Thyroid gland (tissue), 4 donors: ENCODE data around the gene GPC5. TPM values are rescaled to one million over a fixed set of nuclear protein-coding genes. Genes with fewer than 3 reads are reported as not detected.
"Not testable (repeated sequence)": the region's sequence is repeated elsewhere in the genome, so short reads cannot be mapped to it uniquely, and the experiment has no call there.

Source experiments
- DNase-seq, 2 donors: peaks; one replicate each; pipeline ENCODE4 v3.0.0-alpha.2; 2019
- H3K27ac ChIP-seq, 3 donors: fragments of 200-600 bp; sonication (generic); 1 replicate in 2 of 3; 2 replicates in 1 of 3; pipeline ENCODE4 v1.5.1; 2016 to 2019; ENCODE audit warnings: mild to moderate bottlenecking in 1 of 3, moderate library complexity in 1 of 3
- H3K27me3 ChIP-seq: fragments of 200-600 bp; sonication (generic); one replicate; pipeline ENCODE4 v1.5.1; 2019
- H3K36me3 ChIP-seq, 2 donors: fragments of 200-600 bp; sonication (generic); one replicate each; pipeline ENCODE4 v1.5.1; 2016 to 2019
- H3K4me1 ChIP-seq, 2 donors: fragments of 200-600 bp; sonication (generic); one replicate each; pipeline ENCODE4 v1.5.1; 2017 to 2019
- H3K4me3 ChIP-seq, 3 donors: fragments of 200-600 bp; sonication (generic); replicated peaks in 1 of 3; 1 replicate in 2 of 3; 2 replicates in 1 of 3; pipeline ENCODE4 v1.5.1; 2016; ENCODE audit warnings: mild to moderate bottlenecking in 1 of 3
- H3K9me3 ChIP-seq: fragments of 200-600 bp; sonication (generic); one replicate; pipeline ENCODE4 v1.5.1; 2017
- CTCF ChIP-seq, 6 experiments: fragments of 200-600 bp in 3 of 6; fragments of 450-650 bp in 3 of 6; sonication (generic) in 3 of 6; IDR thresholded peaks; one replicate each; pipeline ENCODE4 v1.5.1; 2016 to 2019; ENCODE audit warnings: antibody characterized with exemption in 6 of 6, mild to moderate bottlenecking in 2 of 6, inconsistent platforms in 1 of 6, moderate library complexity in 1 of 6
- POLR2A ChIP-seq, 2 donors: fragments of 450-650 bp; IDR thresholded peaks; one replicate each; pipeline ENCODE4 v1.6.1; 2017; ENCODE audit warnings: antibody characterized with exemption in 2 of 2, mild to moderate bottlenecking in 2 of 2, moderate library complexity in 1 of 2
- WGBS, 2 donors: methylation state at CpG; one replicate each; pipeline ENCODE4 v1.1.5; 2017; 5-methylcytosine and 5-hydroxymethylcytosine counted together
- intact Hi-C: fragments of 100-400 bp; cut with DNase I; formaldehyde crosslinking; loops from one replicate; pipeline ENCODE4 v1.15.1; 2023
- total RNA-seq, 4 donors: library from RNA; depleted of rRNA; stranded (reverse); fragments of >200 nt; gene quantifications; one replicate each; pipeline ENCODE4 v1.2.3, GENCODE V29; 2016

Gene GPC5
- total RNA-seq, 4 donors from 2014 or later, result 0.67 to 2.3 (median 1.3) TPM

- no peak overlapping the region for H3K4me3 ChIP-seq
- H3K9me3 ChIP-seq, result no peaks in the 10 kb centered on the region
- WGBS, 2 donors, result 86 to 91% methylated on average over 3 of the region's 3 CpGs
- TF ChIP-seq CTCF (IDR thresholded peaks at IDR 0.05), result no peak
- TF ChIP-seq POLR2A (IDR thresholded peaks at IDR 0.05), result no peak
- no peak for DNase-seq
- H3K27ac ChIP-seq, result no peak overlapping the region
- H3K36me3 ChIP-seq, result no peaks in the 10 kb centered on the region
- intact Hi-C loops, result no loop called here
- H3K4me1 ChIP-seq, result no peaks in the 10 kb centered on the region
- H3K27me3 ChIP-seq, result no peaks in the 10 kb centered on the region
Observed at GRCh38 chr13:92873029-92873428, 1474.6 kb downstream of the GPC5 start.

- DNase-seq, result no peak
- intact Hi-C loops, result no loop called here
- Histone ChIP-seq H3K4me3 (no peak overlapping the region), H3K4me1 (no peaks in the 10 kb centered on the region), H3K9me3 (no peaks in the 10 kb centered on the region), H3K27ac (no peak overlapping the region), H3K27me3 (no peaks in the 10 kb centered on the region), H3K36me3 (no peaks in the 10 kb centered on the region)
- TF ChIP-seq CTCF (IDR thresholded peaks at IDR 0.05) (no peak), POLR2A (IDR thresholded peaks at IDR 0.05) (no peak)
- 71 to 72% methylated on average over 1 of the region's 1 CpG for WGBS, 2 donors
Observed at GRCh38 chr13:92886535-92887077, 1488.2 kb downstream of the GPC5 start.

- no peak for DNase-seq
- H3K4me1 ChIP-seq, result no peaks in the 10 kb centered on the region
- H3K36me3 ChIP-seq, result no peaks in the 10 kb centered on the region
- H3K27ac ChIP-seq, result no peak overlapping the region
- no peaks in the 10 kb centered on the region for H3K27me3 ChIP-seq
- intact Hi-C loops, result no loop called here
- TF ChIP-seq CTCF (IDR thresholded peaks at IDR 0.05) (no peak), POLR2A (IDR thresholded peaks at IDR 0.05) (no peak)
- 80 to 83% methylated on average over 3 of the region's 3 CpGs for WGBS, 2 donors
- no peaks in the 10 kb centered on the region for H3K9me3 ChIP-seq
- no peak overlapping the region for H3K4me3 ChIP-seq
Observed at GRCh38 chr13:92894447-92894846, 1496.0 kb downstream of the GPC5 start.

GRCh38 chr13:92896842-92897241 lies 1498.4 kb downstream of the GPC5 start:
- DNase-seq, result no peak
- H3K36me3 ChIP-seq, result no peaks in the 10 kb centered on the region
- 64 to 66% methylated on average over 2 of the region's 2 CpGs for WGBS, 2 donors
- H3K27me3 ChIP-seq, result no peaks in the 10 kb centered on the region
- H3K4me1 ChIP-seq, result no peaks in the 10 kb centered on the region
- intact Hi-C loops, result no loop called here
- TF ChIP-seq CTCF (IDR thresholded peaks at IDR 0.05) (no peak), POLR2A (IDR thresholded peaks at IDR 0.05) (no peak)
- H3K9me3 ChIP-seq, result no peaks in the 10 kb centered on the region
- H3K27ac ChIP-seq, result no peak overlapping the region
- H3K4me3 ChIP-seq, result no peak overlapping the region

- intact Hi-C loops, H3K9me3 ChIP-seq: not testable (repeated sequence)
Observed at GRCh38 chr13:92898946-92899345, 1500.5 kb downstream of the GPC5 start.

GRCh38 chr13:92900446-92900845 lies 1502.0 kb downstream of the GPC5 start:
- no peak overlapping the region for H3K4me3 ChIP-seq
- 73 to 75% methylated on average over 3 of the region's 3 CpGs for WGBS, 2 donors
- no peaks in the 10 kb centered on the region for H3K27me3 ChIP-seq
- DNase-seq, result no peak
- no peak for TF ChIP-seq POLR2A (IDR thresholded peaks at IDR 0.05)
- TF ChIP-seq CTCF (IDR thresholded peaks at IDR 0.05), result no peak
- no peak overlapping the region for H3K27ac ChIP-seq
- intact Hi-C loops, result no loop called here
- no peaks in the 10 kb centered on the region for H3K4me1 ChIP-seq
- H3K36me3 ChIP-seq, result no peaks in the 10 kb centered on the region
- no peaks in the 10 kb centered on the region for H3K9me3 ChIP-seq

More at GRCh38 chr13:92898946-92899345, 1500.5 kb downstream of the GPC5 start:
- H3K4me3 ChIP-seq, DNase-seq, H3K27ac ChIP-seq, H3K4me1 ChIP-seq, H3K36me3 ChIP-seq, H3K27me3 ChIP-seq: not testable (repeated sequence)
